Measurements from ENCODE around the gene TRPC1.

Gene TRPC1

DNA sequence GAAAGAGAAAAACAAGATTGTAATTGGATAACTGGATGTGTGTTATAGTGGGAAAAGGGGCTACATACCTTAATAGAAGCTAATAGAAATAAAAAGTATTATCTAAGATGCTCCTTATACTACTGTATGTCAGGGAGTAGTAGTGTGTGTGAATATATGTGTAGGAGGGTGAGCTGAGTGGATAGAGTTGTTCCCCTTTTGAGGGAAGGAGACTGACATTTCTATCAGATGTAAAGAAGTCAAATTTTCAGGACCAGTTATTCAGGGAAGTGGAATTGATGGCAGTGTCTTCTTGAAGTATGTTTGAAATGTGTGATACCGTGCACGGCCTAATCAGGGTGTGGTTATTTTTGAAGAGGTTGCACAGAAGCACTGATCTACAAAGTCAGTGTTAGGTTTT, 116.0 kb downstream of the TRPC1 start:
- no peak for DNase-seq (ENCODE audit: low read depth in 2 of 2)

DNA sequence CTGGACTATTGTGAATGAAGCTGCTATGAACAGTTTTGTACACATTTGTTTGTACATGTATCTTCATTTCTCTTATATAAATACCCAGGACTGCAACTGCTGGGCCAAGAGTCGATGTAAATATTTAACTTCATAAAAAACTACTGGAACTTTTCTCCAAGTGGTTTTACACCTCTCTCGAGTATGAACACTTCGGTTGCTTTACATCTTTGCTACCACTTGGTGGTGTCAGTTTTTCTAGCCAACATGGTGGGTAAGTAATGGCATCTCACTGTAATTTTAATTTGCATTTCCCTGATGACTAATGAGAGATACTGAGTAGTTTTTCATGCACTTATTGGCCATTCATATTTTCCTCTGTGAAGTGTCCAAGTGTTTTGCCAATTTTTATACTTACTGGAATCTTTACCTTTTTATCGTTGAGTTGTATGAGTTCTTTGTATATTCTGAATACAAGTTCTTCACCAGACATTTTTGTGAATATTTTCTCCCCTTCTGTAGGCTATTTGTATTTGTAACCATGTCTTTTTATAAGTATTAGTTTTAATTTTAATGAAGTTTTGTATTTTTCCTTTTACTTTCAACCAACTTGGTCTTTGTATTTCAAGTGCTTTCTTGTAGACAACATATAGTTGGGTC, 120.6 kb downstream of the TRPC1 start:
- no peak for DNase-seq (ENCODE audit: low read depth in 2 of 2)

DNA sequence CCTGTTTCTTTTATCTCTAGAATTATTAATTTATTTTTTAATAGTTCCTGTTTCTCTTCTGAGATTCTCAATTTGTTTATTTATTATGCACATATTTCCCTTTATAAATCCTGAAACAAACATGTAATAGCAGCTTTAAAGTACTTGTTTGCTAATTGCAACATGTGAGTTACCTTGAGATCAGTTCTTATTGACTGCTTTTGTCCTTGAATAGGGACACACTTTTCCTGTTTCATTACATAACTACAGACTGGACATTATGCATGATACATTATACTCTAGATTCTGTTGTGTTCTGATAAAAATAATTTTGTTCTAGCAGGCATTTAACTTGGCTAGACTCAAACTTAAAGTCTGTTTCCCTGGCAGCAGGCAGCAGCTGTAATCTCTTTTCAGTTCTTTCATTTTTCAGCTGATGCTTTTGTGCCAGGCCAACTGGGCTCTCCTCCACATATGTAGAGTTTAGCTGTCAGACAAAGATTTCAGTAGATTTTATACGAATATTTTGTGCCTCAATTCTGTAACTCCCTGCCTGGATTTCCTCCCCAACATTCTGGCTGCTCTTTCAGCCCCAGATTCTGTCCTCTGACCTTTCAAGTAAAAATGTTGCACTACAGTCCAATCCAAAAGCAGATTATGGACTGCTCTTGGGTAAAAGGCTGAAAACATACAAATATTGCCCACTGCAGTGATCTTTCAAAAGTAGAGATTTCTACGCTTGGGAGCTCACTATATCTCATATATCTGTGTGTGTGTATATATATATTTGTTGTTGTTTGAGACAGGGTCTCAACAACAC, 123.1 kb downstream of the TRPC1 start:
- no peak for DNase-seq (ENCODE audit: low read depth in 2 of 2)

DNA sequence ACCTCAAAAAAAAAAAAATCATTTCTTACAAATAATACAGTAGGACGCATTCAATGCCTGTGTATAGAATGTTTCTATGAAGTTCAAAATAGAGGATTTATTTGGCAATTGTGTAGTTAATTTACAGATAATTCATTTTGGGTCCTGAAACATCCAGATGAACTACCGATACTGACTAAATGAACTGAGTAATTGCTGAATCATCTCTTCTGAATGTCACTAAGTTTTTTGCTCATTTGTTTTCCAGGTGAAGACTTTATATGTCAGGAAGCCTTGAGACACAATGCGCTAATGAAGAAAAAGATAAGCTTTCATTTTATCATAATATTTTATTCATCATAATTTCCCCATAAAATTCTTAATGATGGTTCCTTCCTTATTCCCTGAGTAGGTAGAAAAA, 125.3 kb downstream of the TRPC1 start:
- no peak for DNase-seq (ENCODE audit: low read depth in 2 of 2)

DNA sequence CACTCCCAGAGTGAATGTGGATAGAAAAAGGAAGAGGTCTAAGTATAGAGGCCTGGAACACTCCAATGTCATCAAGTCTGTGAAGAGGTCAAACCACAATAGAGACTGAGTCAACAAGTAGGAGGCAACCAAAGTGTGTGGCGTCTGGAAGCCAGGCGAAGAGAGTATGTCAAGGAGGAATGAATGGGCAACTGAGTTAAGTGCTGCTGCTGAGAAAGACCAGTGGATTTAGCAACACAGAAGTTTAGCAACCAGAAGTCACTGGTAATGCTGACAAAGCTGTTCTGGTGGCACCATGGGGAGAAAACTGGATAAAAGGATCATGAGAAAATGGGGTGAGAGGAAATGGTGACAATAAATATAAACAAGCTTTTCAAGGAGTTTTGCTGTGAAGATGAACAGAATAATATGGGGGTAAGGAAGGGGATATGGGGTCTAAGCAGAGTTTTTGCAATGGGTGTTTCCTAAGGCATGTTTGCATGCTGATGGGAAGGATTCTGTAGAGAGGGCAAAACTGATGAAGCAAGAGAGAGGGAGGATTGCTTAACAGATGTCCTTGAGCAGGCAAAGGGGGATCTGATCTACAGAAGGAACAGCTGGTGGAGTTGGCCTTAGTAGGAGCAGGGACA, 126.7 kb downstream of the TRPC1 start:
- DNase-seq (ENCODE audit: low read depth in 2 of 2): no peak

DNA sequence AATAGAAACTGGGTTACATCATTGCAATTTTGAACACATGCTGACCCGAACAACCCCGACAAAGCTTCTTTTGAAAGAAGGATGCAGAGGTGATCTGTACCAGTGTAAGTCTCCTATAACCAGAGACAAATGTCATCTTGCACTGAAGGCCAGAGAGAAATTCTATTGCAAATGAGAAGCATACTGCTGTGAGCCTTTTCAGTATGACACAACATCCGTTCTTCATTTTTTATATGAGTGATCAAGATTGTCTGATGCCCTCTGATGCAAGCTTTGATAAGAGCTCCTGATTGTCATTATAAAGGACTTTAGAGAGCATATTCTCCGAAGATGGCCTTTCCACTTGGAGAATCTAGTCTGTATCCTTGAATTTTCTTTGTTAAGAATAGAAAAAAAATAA, 128.2 kb downstream of the TRPC1 start:
- no peak for DNase-seq (ENCODE audit: low read depth in 2 of 2)

DNA sequence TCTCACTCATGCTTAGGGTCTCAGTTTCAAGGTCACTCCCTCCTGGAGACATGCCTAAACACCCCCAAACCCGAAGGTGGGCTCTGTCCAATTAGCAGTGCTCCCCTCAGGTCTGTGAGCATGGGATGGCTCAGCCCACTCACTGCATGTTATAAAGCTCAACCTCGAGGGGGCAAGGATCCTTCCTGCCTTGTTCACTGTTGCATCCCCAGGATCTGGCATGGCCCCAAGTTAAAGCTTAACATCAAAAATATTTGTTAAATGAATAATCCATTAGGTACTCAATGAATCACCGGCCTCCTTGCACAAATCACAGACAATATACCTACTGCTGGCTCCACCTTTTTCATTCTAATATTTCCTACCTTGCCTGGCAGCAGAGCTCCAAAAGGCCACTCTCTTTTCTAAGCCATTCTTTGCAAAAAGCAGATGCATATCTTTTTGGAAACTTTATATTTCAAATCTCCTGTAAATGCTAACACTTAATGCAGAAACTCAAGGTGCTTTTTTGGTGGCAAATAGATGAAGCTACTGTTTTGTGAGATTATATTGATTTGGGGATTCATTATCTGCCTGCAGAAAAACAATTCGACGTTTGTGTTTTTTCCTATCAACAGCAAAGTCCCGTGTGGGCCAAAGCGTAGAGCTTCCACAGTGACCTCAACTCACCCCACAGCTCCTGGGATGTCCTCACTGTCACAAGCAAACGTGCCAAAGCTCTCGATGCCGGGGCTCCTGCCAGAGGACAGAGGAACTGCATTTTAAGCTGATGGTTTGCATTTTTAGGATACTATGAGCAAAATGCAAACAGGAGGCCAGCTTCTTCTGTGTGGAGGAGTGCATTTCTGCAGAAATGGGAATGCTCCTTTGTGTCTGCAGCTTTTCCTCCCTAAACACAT, 129.7 kb downstream of the TRPC1 start:
- no peak for DNase-seq (ENCODE audit: low read depth in 2 of 2)

DNA sequence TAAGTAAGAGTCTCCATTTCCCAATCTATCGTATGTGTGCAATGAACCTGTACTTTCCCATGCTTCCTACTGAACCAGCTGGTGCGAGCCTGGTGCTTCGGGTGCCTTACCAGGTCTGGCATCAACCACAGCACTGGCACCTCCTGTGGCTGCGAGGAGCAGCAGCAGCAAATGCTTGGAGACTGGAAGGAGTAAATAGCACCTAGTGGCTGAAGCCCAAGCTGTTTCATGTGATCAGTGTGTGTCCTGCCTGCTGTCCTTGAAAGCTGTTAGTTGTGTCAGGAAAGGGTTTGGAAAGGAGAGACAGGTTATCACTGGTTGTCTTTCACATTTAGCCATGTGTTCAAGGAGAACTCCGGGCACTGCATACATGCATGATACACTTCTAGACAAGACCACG, 133.2 kb downstream of the TRPC1 start:
- DNase-seq (ENCODE audit: low read depth in 2 of 2): no peak

All from stimulated activated CD8-positive, alpha-beta memory T cell treated with anti-CD3 and anti-CD28 coated beads, Interleukin-15, amount 100 ng/mL, for 4 hours (primary cell).